Right lobe of liver (tissue), 6 donors: Measurements from ENCODE around the gene BEND7. TPM values are rescaled to one million over a fixed set of nuclear protein-coding genes. Genes with fewer than 3 reads are reported as not detected.
"Not testable (repeated sequence)": the region's sequence is repeated elsewhere in the genome, so short reads cannot be mapped to it uniquely, and the experiment has no call there.

Source experiments
- ATAC-seq, 4 donors: fragments of 200-7000 bp; cut with Tn5 transposase; one replicate each; pipeline ENCODE4 v1.9.1; 2020; ENCODE audit warnings: mild to moderate bottlenecking in 4 of 4, moderate library complexity in 4 of 4
- DNase-seq, 3 donors: peaks; one replicate each; pipeline ENCODE4 v3.0.0-alpha.2; 2020
- H3K27ac ChIP-seq, 3 donors: fragments of 200-600 bp; one replicate each; pipeline ENCODE4 v1.8.0; 2022
- H3K27me3 ChIP-seq, 2 donors: fragments of 200-600 bp; one replicate each; pipeline ENCODE4 v1.8.0; 2022
- H3K36me3 ChIP-seq, 4 donors: fragments of 200-600 bp; sonication (generic) in 1 of 4; one replicate each; pipeline versions ENCODE4 v1.5.1 to v1.8.0; 2017 to 2022; ENCODE audit warnings: control low read depth in 1 of 4
- H3K4me1 ChIP-seq, 4 donors: fragments of 200-600 bp; sonication (generic) in 1 of 4; one replicate each; pipeline versions ENCODE4 v1.5.1 to v1.8.0; 2017 to 2022; ENCODE audit warnings: control low read depth in 1 of 4
- H3K4me3 ChIP-seq, 3 donors: fragments of 200-600 bp; one replicate each; pipeline ENCODE4 v1.8.0; 2022
- H3K9me3 ChIP-seq, 4 donors: fragments of 200-600 bp; sonication (generic) in 1 of 4; one replicate each; pipeline versions ENCODE4 v1.5.1 to v1.8.0; 2017 to 2022; ENCODE audit warnings: control low read depth in 1 of 4
- CTCF ChIP-seq, 4 donors: fragments of 200-600 bp in 3 of 4; fragments of 450-650 bp in 1 of 4; IDR thresholded peaks; one replicate each; pipeline versions ENCODE4 v1.5.1 to v1.8.0; 2016 to 2022; ENCODE audit warnings: antibody characterized with exemption in 4 of 4, mild to moderate bottlenecking in 2 of 4
- POLR2A ChIP-seq: fragments of 450-650 bp; IDR thresholded peaks from one replicate; pipeline ENCODE4 v1.6.1; 2017; ENCODE audit warnings: antibody characterized with exemption, mild to moderate bottlenecking
- WGBS: methylation state at CpG from one replicate; pipeline ENCODE4 v1.1.6; 2018; ENCODE audit warnings: low coverage, low lambda C conversion rate; ENCODE audit not compliant: insufficient coverage; ENCODE audit errors: missing lambda C conversion rate; 5-methylcytosine and 5-hydroxymethylcytosine counted together
- intact Hi-C, 2 donors: fragments of 100-400 bp; cut with DNase I; formaldehyde crosslinking; loops; one replicate each; pipeline versions ENCODE4 v1.11.2 to v1.14.1; 2022
- total RNA-seq, 6 experiments: library from RNA; depleted of rRNA in 2 of 6; stranded (reverse); fragments of >200 nt in 2 of 6; fragmentation: NEBNext Ultra II Directional in 3 of 6; extraction: Animal tissue kit (Norgen Biotek cat#: 25700) in 3 of 6; gene quantifications; one replicate each; pipeline versions ENCODE4 v1.1.0 to v1.2.4, GENCODE V29; 2016 to 2023
- donor health status: DM: no; HTN: yes; CAD: no.
- donor health status: DM: no; HTN: no; CAD: no.
- donor health status: DM: no; HTN: no; CAD: no.
- donor health status: DM: no; HTN: yes; CAD: no.
- donor health status: DM: no; HTN: yes; CAD: no.

BEND7 gene
- total RNA-seq, 6 experiments from 2014 or later, result 14.5 to 21.5 (median 15.6) TPM

DNA sequence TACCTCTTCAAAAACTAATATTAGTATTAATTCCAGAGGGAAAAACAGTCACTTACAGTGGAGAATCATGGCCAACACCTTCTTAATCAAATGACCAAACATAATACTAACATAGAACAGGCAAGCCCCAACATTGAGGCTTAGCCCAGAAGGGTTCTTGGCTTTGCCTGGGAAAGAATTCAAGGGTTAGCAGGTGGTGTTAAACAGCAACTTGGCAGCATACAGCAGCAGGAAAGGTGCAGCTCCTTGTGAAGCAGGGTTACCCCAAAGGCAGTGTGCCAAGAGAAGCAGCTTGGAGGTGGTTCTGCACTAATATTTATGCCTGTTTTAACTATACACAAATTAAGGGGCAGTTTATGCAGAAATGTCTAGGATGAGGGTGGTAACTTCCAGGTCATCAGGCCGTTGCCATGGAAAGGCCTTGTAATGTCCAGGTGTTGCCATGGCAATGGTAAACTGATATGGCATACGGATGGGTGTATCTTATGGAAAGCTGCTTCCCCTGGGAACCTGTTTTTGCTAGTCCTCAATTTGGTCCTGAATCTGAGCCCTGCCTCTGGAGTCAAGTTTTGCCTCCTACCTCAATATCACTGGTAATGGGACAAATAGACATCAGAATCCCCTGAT is 27.2 kb upstream of the BEND7 start:
- H3K9me3 ChIP-seq, result no peaks in the 10 kb centered on the region
- no peak overlapping the region for H3K27ac ChIP-seq
- whole genome bisulfite sequencing, result 40% methylated on average over 2 of the region's 2 CpGs
- ATAC-seq (no peak), DNase-seq (no peak)
- H3K27me3 ChIP-seq, result no peaks in the 10 kb centered on the region
- intact Hi-C loops, result no loop called here
- H3K4me1 ChIP-seq, result no peaks in the 10 kb centered on the region
- no peak for TF ChIP-seq POLR2A
- TF ChIP-seq CTCF (IDR thresholded peaks at IDR 0.05), result no peak
- H3K36me3 ChIP-seq, result no peaks in the 10 kb centered on the region
- H3K4me3 ChIP-seq, result no peak overlapping the region

DNA sequence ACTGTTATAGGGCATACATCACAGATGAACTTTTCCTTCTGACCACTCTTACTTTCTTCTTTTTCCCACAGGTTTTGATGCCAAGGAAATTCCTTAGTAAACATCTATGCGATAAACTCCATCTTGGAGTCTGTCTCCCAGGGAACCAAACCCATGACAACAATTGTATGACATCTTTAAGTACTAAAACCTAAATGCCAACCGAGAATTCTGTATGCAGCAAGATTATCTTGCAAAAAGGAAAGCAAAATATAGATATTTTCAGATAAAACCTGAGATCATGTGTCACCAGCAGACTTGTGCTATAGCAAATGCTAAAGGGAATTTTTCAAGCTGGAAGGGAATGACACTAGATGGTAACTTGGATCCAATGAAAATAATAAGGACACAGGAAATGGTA is 22.0 kb upstream of the BEND7 start:
- Histone ChIP-seq H3K27me3 (no peaks in the 10 kb centered on the region), H3K9me3 (no peaks in the 10 kb centered on the region), H3K4me3 (no peak overlapping the region), H3K27ac (no peak overlapping the region), H3K4me1 (no peaks in the 10 kb centered on the region), H3K36me3 (no peaks in the 10 kb centered on the region)
- ATAC-seq (no peak), DNase-seq (no peak)
- 59% methylated on average over 2 of the region's 2 CpGs for WGBS
- intact Hi-C loops, result no loop called here
- TF ChIP-seq CTCF (IDR thresholded peaks at IDR 0.05), result no peak
- no peak for TF ChIP-seq POLR2A

DNA sequence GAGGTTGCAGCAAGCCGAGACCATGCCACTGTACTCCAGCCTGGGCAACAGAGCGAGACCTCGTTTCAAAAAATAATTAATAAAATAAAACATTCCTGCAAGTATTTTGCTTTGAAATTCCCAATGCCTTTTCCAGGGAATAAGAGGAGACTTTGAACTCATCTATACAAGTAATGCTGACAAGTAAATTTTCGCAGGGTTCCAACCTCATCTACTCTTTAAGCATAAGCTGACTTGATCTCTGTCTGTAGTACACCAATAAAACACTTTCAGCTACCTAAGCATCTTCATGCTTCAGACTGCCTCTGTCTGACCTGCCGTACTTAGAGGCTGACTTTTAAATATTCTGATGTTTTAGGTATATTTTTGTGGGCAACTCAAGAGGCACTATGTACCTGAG is 13.7 kb upstream of the BEND7 start:
- ATAC-seq (no peak), DNase-seq (no peak)
- intact Hi-C loops, result no loop called here
- no peaks in the 10 kb centered on the region for H3K27me3 ChIP-seq
- no peaks in the 10 kb centered on the region for H3K4me1 ChIP-seq
- H3K36me3 ChIP-seq, result no peaks in the 10 kb centered on the region
- no peaks in the 10 kb centered on the region for H3K9me3 ChIP-seq
- H3K27ac ChIP-seq, result no peak overlapping the region
- H3K4me3 ChIP-seq, result no peak overlapping the region
- WGBS, result 70% methylated on average over 5 of the region's 5 CpGs
- TF ChIP-seq POLR2A (no peak), CTCF (IDR thresholded peaks at IDR 0.05) (no peak)

DNA sequence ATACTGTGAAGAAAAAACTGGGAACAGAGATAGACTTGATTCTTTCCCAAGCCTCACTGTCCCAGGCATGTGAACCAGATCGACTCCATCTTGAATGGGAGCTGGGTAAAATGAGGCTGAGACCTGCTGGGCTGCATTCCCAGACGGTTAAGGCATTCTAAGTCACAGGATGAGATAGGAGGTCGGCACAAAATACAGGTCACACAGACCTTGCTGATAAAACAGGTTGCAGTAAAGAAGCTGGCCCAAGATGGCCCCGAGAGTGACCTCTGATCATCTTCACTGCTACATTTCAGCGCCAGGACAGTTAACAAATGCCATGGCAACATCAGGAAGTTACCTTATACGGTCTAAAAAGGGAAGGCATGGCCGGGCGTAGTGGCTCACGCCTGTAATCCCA is 9.2 kb upstream of the BEND7 start:
- H3K27ac ChIP-seq, DNase-seq, H3K9me3 ChIP-seq, H3K27me3 ChIP-seq, H3K36me3 ChIP-seq, ATAC-seq, H3K4me3 ChIP-seq, H3K4me1 ChIP-seq: not testable (repeated sequence)
- intact Hi-C loops, result loop anchor here in 1 of 2 donors (10.0 kb wide), 1 partner anchor 163 kb away; no protein-coding TSS in a partner anchor
- 46% methylated on average over 9 of the region's 9 CpGs for WGBS

GRCh38 chr10:13536674-13537366 is 8.0 kb upstream of the BEND7 start:
- no peaks in the 10 kb centered on the region for H3K9me3 ChIP-seq
- no peak overlapping the region for H3K27ac ChIP-seq
- WGBS, result 59% methylated on average over 7 of the region's 11 CpGs
- ATAC-seq (peak; percentile 89 to 97 (median 92)), DNase-seq (peak; percentile 60 to 70 (median 60))
- TF ChIP-seq CTCF (IDR thresholded peaks at IDR 0.05), result peak; percentile 41 to 71 (median 68)
- no peak for TF ChIP-seq POLR2A
- H3K4me3 ChIP-seq, result no peak overlapping the region
- no peaks in the 10 kb centered on the region for H3K4me1 ChIP-seq
- intact Hi-C loops, result loop anchor here in 1 of 2 donors (10.0 kb wide), 1 partner anchor 162 kb away; no protein-coding TSS in a partner anchor
- no peaks in the 10 kb centered on the region for H3K27me3 ChIP-seq
- H3K36me3 ChIP-seq, result no peaks in the 10 kb centered on the region
